ENCODE measurements around the gene OTOP1.

DNA sequence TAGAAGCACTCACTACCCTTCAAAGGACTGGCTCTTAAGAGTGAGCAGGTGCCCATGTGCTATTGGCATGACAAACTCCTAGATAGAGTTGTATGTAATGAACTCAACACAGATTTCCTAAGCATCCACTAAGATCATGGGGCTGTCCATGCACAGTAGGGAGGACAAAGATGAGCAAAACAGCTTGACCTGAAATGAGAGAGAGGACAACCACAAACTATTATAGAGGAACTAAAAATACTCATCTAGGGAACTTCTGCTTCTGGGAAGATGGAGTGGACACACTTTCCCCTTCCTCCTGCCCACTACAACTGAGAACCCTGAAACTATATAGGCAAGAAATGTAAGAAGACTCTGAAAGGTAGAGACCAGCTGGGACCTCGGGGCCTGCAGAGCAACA, 42.0 kb upstream of the OTOP1 start:
- TF ChIP-seq CTCF (IDR thresholded peaks at IDR 0.05 in 2 of 3, conservative IDR thresholded peaks at IDR 0.05 in 1 of 3; ENCODE audit: control insufficient read depth in 2 of 3, extremely low read depth in 1 of 3, insufficient read depth in 1 of 3, low read depth in 3 of 3, low read length in 3 of 3) (no peak), KDM1A (IDR thresholded peaks at IDR 0.05; ENCODE audit: borderline replicate concordance) (no peak), GABPA (IDR thresholded peaks at IDR 0.05; ENCODE audit: low read depth) (no peak), SP1 (IDR thresholded peaks at IDR 0.05; ENCODE audit: low read depth, low read length) (no peak), TBL1XR1 (IDR thresholded peaks at IDR 0.05; ENCODE audit: low read depth, low read length) (no peak), POLR2A (IDR thresholded peaks at IDR 0.05; ENCODE audit: low read depth, low read length) (no peak)
